Right cardiac atrium (tissue), 5 donors: ENCODE data around the gene RAB11FIP3. TPM values are rescaled to one million over a fixed set of nuclear protein-coding genes. Genes with fewer than 3 reads are reported as not detected.

Source experiments
- ATAC-seq, 2 donors: fragments of 200-7000 bp; cut with Tn5 transposase; one replicate each; pipeline versions ENCODE4 v1.8.0 to v1.9.1; 2020; ENCODE audit warnings: moderate library complexity in 2 of 2, mild to moderate bottlenecking in 1 of 2
- DNase-seq, 3 donors: peaks; one replicate each; pipeline ENCODE4 v3.0.0-alpha.2; 2020
- H3K27ac ChIP-seq: one replicate; pipeline ENCODE4 v1.5.1; 2013; ENCODE audit warnings: mild to moderate bottlenecking, low read length, control low read depth, moderate library complexity
- H3K27me3 ChIP-seq: one replicate; pipeline ENCODE4 v1.6.1; 2013; ENCODE audit not compliant: control insufficient read depth, insufficient read depth
- H3K4me1 ChIP-seq: one replicate; pipeline ENCODE4 v1.6.1; 2013; ENCODE audit warnings: low read length; ENCODE audit not compliant: control insufficient read depth, insufficient read depth
- H3K4me3 ChIP-seq: one replicate; pipeline ENCODE4 v1.5.1; 2013; ENCODE audit warnings: low read length, control low read depth
- H3K9me3 ChIP-seq: one replicate; pipeline ENCODE4 v1.6.1; 2013; ENCODE audit warnings: low read length; ENCODE audit not compliant: control insufficient read depth
- WGBS: extraction: QIAGEN DNeasy Blood & Tissue Kit; methylation state at CpG from one replicate; pipeline ENCODE4 v1.1.7; 2013; 5-methylcytosine and 5-hydroxymethylcytosine counted together
- intact Hi-C, 4 donors: fragments of 100-400 bp; cut with DNase I; formaldehyde crosslinking; loops; one replicate each; pipeline versions ENCODE4 v1.11.0 to v1.14.0; 2022 to 2023
- microRNA-seq, 2 donors: library from miRNA; unstranded; fragments of <30 nt; microRNA quantifications; one replicate each; pipeline ENCODE4 v1.2.0, GENCODE V29; 2020 to 2021
- polyA plus RNA-seq: library from polyadenylated mRNA; stranded (reverse); fragments of 200-250 nt; gene quantifications from one replicate; pipeline ENCODE4 v1.2.3, GENCODE V29; 2013
- total RNA-seq, 4 donors: library from RNA; stranded (reverse); fragmentation: NEBNext Ultra II Directional; extraction: Animal tissue kit (Norgen Biotek cat#: 25700); gene quantifications; one replicate each; pipeline ENCODE4 v1.2.1, GENCODE V29; 2021
- donor health status: healthy with polysubstance abuse.
- donor health status: DM: no; HTN: yes; CAD: no.
- donor health status: DM: no; HTN: no; CAD: no.
- donor health status: DM: no; HTN: yes; CAD: no; lungs with severe emphysema.
- donor health status: DM: yes; HTN: yes; CAD: no.

Gene RAB11FIP3
- total and polyA plus RNA-seq, 5 donors = 25.1 to 44.6 (median 34.2) TPM

DNA sequence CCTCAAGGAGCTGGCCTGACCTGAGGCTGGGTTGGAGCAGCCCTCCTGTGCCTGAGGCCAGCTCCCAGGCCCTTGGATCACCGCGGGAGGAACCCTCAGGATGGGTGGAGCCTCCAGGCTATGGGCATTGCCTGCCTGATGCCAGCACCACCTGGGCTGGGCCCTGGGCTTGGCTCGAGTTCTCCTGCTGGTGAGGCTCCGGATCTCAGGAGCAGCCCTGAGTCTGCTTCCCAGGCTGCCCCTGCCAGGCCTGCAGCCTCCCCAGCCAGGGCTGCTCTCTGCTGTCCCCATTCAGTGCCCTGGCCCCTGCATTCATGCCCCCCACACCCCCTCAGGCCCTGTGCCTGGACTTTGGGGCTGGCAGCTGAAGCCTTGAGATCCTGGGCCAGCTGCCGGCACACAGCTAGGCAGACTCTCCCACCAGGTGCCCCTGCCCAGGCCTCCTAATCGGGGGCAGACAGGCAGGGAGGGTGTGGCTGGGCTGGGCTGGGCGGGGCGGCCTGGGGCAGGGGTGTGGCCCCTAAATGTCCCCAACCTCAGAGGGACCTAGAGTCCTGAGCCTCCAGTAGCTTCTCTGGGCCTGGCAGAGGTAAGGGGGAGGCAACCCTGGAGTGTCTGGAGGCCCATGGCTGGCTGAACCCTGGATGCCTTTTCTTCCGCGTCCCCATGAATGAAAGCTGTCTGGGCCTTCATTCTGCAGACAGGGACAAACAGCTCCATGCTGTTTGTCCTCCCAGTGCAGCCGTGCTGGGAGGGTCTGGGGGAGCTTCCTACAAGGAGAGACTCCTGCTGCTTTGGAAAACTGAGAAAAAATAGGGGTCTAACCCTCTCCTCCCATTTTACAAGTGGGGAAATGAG is 143.2 kb downstream of the RAB11FIP3 start:
- H3K4me3 ChIP-seq = peak overlapping the region; percentile 95
- H3K27me3 ChIP-seq = no peaks in the 10 kb centered on the region
- no peaks in the 10 kb centered on the region for H3K4me1 ChIP-seq
- H3K27ac ChIP-seq = no peak overlapping the region
- 72% methylated on average over 11 of the region's 11 CpGs for WGBS
- ATAC-seq (no peak), DNase-seq (no peak)
- no peaks in the 10 kb centered on the region for H3K9me3 ChIP-seq
- intact Hi-C loops = no loop called here

DNA sequence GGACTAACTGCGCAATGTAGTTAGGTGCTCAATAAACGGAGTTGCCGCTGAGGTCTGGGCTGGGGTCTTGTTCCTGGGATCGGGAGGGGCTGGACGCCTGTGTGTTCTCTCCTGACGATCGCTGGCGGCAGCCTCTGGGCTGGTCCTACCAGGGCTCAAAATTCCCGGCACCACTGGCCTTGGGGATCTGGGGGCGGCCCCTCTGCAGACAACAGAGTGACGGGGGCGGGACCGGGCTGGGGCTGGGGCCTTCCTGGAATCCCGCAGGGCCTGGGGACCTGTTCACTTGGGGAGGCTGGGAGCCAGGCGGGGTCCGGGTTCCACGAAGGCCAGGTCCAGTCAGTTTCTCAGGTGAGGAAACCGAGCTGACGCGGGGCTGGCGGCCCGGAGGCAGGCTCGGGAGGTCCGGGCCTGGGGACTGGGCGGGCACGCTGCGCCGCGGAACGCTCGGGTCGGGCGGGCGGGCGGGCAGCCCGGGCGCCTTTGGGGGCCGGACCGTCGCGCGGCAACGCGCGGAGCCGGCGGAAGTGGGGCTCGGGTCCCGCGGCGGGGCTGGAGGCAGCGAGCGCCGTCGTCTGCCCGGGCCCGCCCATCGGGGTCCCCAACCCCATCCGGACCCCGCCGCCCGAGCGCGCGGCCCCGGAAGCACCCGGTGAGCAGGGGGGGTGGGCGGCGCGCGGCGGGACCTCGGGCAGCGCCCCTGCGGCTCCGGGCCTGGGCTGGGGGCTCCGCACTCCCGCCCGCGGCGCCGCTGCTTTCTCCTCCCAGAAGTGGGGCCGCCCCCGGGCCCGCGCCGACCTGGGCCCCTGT is 144.2 kb downstream of the RAB11FIP3 start, which contains the start of gene PIGQ:
Gene PIGQ, plus strand, starts transcription at position 524 of the 810 bp plus-strand sequence. CDS start 4,107 bp downstream, outside the sequence.
- intact Hi-C loops = no loop called here
- H3K27me3 ChIP-seq = no peaks in the 10 kb centered on the region
- ATAC-seq = peak; percentile 54 to 74

More for the DNA sequence above, 144.2 kb downstream of the RAB11FIP3 start, which contains the start of gene PIGQ:
- Histone ChIP-seq H3K4me3 (peak within 1 kb of the TSS; percentile 95), H3K27ac (peak within 1 kb of the TSS; percentile 62), H3K9me3 (no peaks in the 10 kb centered on the region), H3K4me1 (no peaks in the 10 kb centered on the region)
- WGBS = under 1% methylated on average over 86 of the region's 87 CpGs
- peak; percentile 83 to 92 (median 91) for DNase-seq

Small RNA genes within 50 kb of the gene (microRNA-seq; reads per million reads assigned to microRNA genes)
- gene MIR3176 (1.6 to 2.5 reads per million in 2 donors), gene MIR5587 (0 to 0.42 reads per million in 2 donors)

Other genes with a start within 250 kb of the RAB11FIP3 start
- gene HBA1, start 249.0 kb upstream of the RAB11FIP3 start, total RNA-seq = 100 to 1,000 TPM in 1 of 4 donors, 10 to 100 TPM in 3; 38.3 to 130 (median 70.9) TPM
- gene HBA1, start 249.0 kb upstream of the RAB11FIP3 start, polyA plus RNA-seq = 4.8 TPM
- gene HBQ1, start 245.2 kb upstream of the RAB11FIP3 start, total RNA-seq = not detected
- gene HBQ1, start 245.2 kb upstream of the RAB11FIP3 start, polyA plus RNA-seq = not detected
- 10 to 100 TPM; 28.1 to 32.0 (median 30.2) TPM for gene LUC7L, start 196.2 kb upstream of the RAB11FIP3 start, total RNA-seq
- gene LUC7L, start 196.2 kb upstream of the RAB11FIP3 start, polyA plus RNA-seq = 32.1 TPM
- gene FAM234A, start 190.8 kb upstream of the RAB11FIP3 start, total RNA-seq = 100 to 1,000 TPM; 131 to 145 (median 139) TPM
- 171 TPM for gene FAM234A, start 190.8 kb upstream of the RAB11FIP3 start, polyA plus RNA-seq
- 10 to 100 TPM; 11.6 to 23.8 (median 17.6) TPM for gene RGS11, start 149.7 kb upstream of the RAB11FIP3 start, total RNA-seq
- 15.5 TPM for gene RGS11, start 149.7 kb upstream of the RAB11FIP3 start, polyA plus RNA-seq
- gene ARHGDIG, start 145.1 kb upstream of the RAB11FIP3 start, total RNA-seq = 10 to 100 TPM in 1 of 4 donors, 1 to 10 TPM in 3; 3.5 to 11.3 (median 4.9) TPM
- gene ARHGDIG, start 145.1 kb upstream of the RAB11FIP3 start, polyA plus RNA-seq = 7.7 TPM
- 10 to 100 TPM in 1 of 4 donors, 1 to 10 TPM in 3; 2.1 to 10.0 (median 2.3) TPM for gene PDIA2, start 142.5 kb upstream of the RAB11FIP3 start, total RNA-seq
- 0.91 TPM for gene PDIA2, start 142.5 kb upstream of the RAB11FIP3 start, polyA plus RNA-seq
- 10 to 100 TPM in 3 of 4 donors, 1 to 10 TPM in 1; 8.4 to 12.2 (median 10.6) TPM for gene AXIN1, start 72.9 kb upstream of the RAB11FIP3 start, total RNA-seq
- 10.2 TPM for gene AXIN1, start 72.9 kb upstream of the RAB11FIP3 start, polyA plus RNA-seq
- gene MRPL28, start 55.1 kb upstream of the RAB11FIP3 start, total RNA-seq = 10 to 100 TPM; 63.9 to 74.9 (median 69.3) TPM
- gene MRPL28, start 55.1 kb upstream of the RAB11FIP3 start, polyA plus RNA-seq = 130 TPM
- 10 to 100 TPM; 28.0 to 39.5 (median 34.8) TPM for gene PGAP6, start 43.7 kb upstream of the RAB11FIP3 start, total RNA-seq
- 33.2 TPM for gene PGAP6, start 43.7 kb upstream of the RAB11FIP3 start, polyA plus RNA-seq
- gene NME4, start 28.4 kb upstream of the RAB11FIP3 start, total RNA-seq = 10 to 100 TPM; 49.7 to 86.4 (median 66.0) TPM
- gene NME4, start 28.4 kb upstream of the RAB11FIP3 start, polyA plus RNA-seq = 73.1 TPM
- 10 to 100 TPM in 3 of 4 donors, 1 to 10 TPM in 1; 8.6 to 14.6 (median 13.3) TPM for gene DECR2, start 23.8 kb upstream of the RAB11FIP3 start, total RNA-seq
- gene DECR2, start 23.8 kb upstream of the RAB11FIP3 start, polyA plus RNA-seq = 14.3 TPM
- gene CAPN15, start 102.1 kb downstream of the RAB11FIP3 start, total RNA-seq = 10 to 100 TPM; 15.4 to 22.1 (median 19.6) TPM
- gene CAPN15, start 102.1 kb downstream of the RAB11FIP3 start, polyA plus RNA-seq = 16.9 TPM
- gene PRR35, start 134.7 kb downstream of the RAB11FIP3 start, total RNA-seq = not detected
- not detected for gene PRR35, start 134.7 kb downstream of the RAB11FIP3 start, polyA plus RNA-seq
- under 1 TPM; 0.22 to 0.62 (median 0.54) TPM for gene NHLRC4, start 141.4 kb downstream of the RAB11FIP3 start, total RNA-seq
- 0.84 TPM for gene NHLRC4, start 141.4 kb downstream of the RAB11FIP3 start, polyA plus RNA-seq
- 10 to 100 TPM; 19.8 to 23.0 (median 21.6) TPM for gene PIGQ, start 144.3 kb downstream of the RAB11FIP3 start, total RNA-seq
- 22.9 TPM for gene PIGQ, start 144.3 kb downstream of the RAB11FIP3 start, polyA plus RNA-seq
- 10 to 100 TPM; 10.9 to 13.4 (median 11.9) TPM for gene RAB40C, start 164.4 kb downstream of the RAB11FIP3 start, total RNA-seq
- gene RAB40C, start 164.4 kb downstream of the RAB11FIP3 start, polyA plus RNA-seq = 13.4 TPM
- under 1 TPM; 0.15 to 0.70 (median 0.20) TPM for gene WFIKKN1, start 205.3 kb downstream of the RAB11FIP3 start, total RNA-seq
- gene WFIKKN1, start 205.3 kb downstream of the RAB11FIP3 start, polyA plus RNA-seq = 0.29 TPM
- gene METTL26, start 210.7 kb downstream of the RAB11FIP3 start, total RNA-seq = 10 to 100 TPM; 55.4 to 60.3 (median 56.6) TPM
- 128 TPM for gene METTL26, start 210.7 kb downstream of the RAB11FIP3 start, polyA plus RNA-seq
- 100 to 1,000 TPM in 1 of 4 donors, 10 to 100 TPM in 3; 71.2 to 121 (median 85.6) TPM for gene MCRIP2, start 216.2 kb downstream of the RAB11FIP3 start, total RNA-seq
- 141 TPM for gene MCRIP2, start 216.2 kb downstream of the RAB11FIP3 start, polyA plus RNA-seq
- gene WDR90, start 223.7 kb downstream of the RAB11FIP3 start, total RNA-seq = 10 to 100 TPM; 10.5 to 13.7 (median 12.0) TPM
- gene WDR90, start 223.7 kb downstream of the RAB11FIP3 start, polyA plus RNA-seq = 8.1 TPM
- 100 to 1,000 TPM in 1 of 4 donors, 10 to 100 TPM in 3; 84.3 to 104 (median 90.8) TPM for gene RHOT2, start 242.5 kb downstream of the RAB11FIP3 start, total RNA-seq
- gene RHOT2, start 242.5 kb downstream of the RAB11FIP3 start, polyA plus RNA-seq = 101 TPM